ENCODE data around the gene BTD. TPM values are rescaled to one million over a fixed set of nuclear protein-coding genes. Genes with fewer than 3 reads are reported as not detected.

The BTD gene
- total RNA-seq, 4 donors from 2014 or later = 15.1 to 39.7 (median 26.0) TPM

DNA sequence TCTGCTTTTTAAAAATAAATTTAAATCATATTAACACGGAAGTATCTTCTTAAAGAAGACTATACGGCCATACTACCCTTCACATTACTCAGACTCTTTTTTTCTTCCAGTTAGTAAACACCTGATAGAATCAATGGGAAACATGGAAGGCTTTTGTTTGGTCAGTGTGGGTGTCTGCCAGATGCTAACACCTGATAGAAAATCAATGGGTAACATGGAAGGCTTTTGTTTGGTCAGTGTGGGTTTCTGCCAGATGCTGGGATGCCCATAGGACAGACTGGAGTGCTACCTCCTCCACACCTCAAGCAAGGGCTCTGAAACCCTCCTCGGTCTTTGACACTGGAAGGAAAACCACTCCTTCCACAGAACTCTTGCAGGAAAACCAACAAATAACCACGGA is 29.4 kb upstream of the BTD start:
- peaks cover 3 to 52% of the 10 kb centered on the region in 2 donors for H3K36me3 ChIP-seq
- no peaks in the 10 kb centered on the region for H3K4me1 ChIP-seq
- no peak overlapping the region for H3K27ac ChIP-seq
- intact Hi-C loops (cut with DNase I; ENCODE audit: low total_unique reads) = no loop called here
- no peak for TF ChIP-seq CTCF (IDR thresholded peaks at IDR 0.05 in 4 of 5, conservative IDR thresholded peaks at IDR 0.05 in 1 of 5)
- TF ChIP-seq POLR2A (IDR thresholded peaks at IDR 0.05) = no peak
- ATAC-seq (no peak), DNase-seq (no peak)
- H3K27me3 ChIP-seq = no peaks in the 10 kb centered on the region
- H3K9me3 ChIP-seq = no peaks in the 10 kb centered on the region
- H3K4me3 ChIP-seq = no peak overlapping the region
- in situ Hi-C loops (cut with MboI; ENCODE audit: low sequenced_read_pairs in 4 of 4) = loop anchor here (25.0 kb wide), 2 partner anchors 135 to 360 kb away; partner anchors contain the start of genes CAPN7 (in 3 of the 4), EAF1 (in 1 of the 4) and METTL6 (in 1 of the 4)

- Histone ChIP-seq H3K27ac (no peak overlapping the region), H3K9me3 (no peaks in the 10 kb centered on the region), H3K4me3 (no peak overlapping the region), H3K27me3 (no peaks in the 10 kb centered on the region), H3K36me3 (peaks cover 0 to 44% of the 10 kb centered on the region in 2 donors), H3K4me1 (no peaks in the 10 kb centered on the region)
- ATAC-seq = no peak
- intact Hi-C loops (cut with DNase I; ENCODE audit: low total_unique reads) (no loop called here), in situ Hi-C loops (cut with MboI; ENCODE audit: low sequenced_read_pairs in 4 of 4) (no loop called here)
- no peak for DNase-seq
- TF ChIP-seq CTCF (IDR thresholded peaks at IDR 0.05 in 4 of 5, conservative IDR thresholded peaks at IDR 0.05 in 1 of 5) (no peak), POLR2A (IDR thresholded peaks at IDR 0.05) (no peak)
These were observed 26.1 kb upstream of the BTD start for GRCh38 chr3:15575446-15575845.

DNA sequence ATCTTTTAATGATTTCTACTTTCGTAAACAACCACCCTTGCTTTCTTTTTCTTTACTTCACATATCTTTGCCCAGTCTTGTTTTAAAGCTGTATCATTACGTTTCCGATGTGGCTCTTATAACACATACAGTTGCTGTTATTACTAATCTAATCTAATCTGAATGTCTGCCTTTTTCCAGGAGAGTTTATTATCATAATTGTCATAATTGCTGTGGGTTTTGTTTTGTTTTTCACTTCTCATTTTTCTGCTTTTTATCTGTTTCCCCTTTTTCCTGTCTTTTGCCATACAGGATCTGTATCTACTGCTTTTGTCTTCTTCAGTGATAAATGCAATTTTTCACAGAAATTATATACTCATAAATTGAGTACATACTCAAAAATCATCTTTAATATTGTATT is 25.1 kb upstream of the BTD start:
- ATAC-seq = no peak
- TF ChIP-seq CTCF (IDR thresholded peaks at IDR 0.05 in 4 of 5, conservative IDR thresholded peaks at IDR 0.05 in 1 of 5) (no peak), POLR2A (IDR thresholded peaks at IDR 0.05) (no peak)

GRCh38 chr3:15578289-15578867 is 23.2 kb upstream of the BTD start:
- no peak overlapping the region for H3K27ac ChIP-seq

More for the DNA sequence above, 25.1 kb upstream of the BTD start:
- DNase-seq = no peak
- in situ Hi-C loops (cut with MboI; ENCODE audit: low sequenced_read_pairs in 4 of 4) = no loop called here
- no peaks in the 10 kb centered on the region for H3K9me3 ChIP-seq
- peaks cover 0 to 47% of the 10 kb centered on the region in 2 donors for H3K36me3 ChIP-seq
- intact Hi-C loops (cut with DNase I; ENCODE audit: low total_unique reads) = no loop called here
- no peaks in the 10 kb centered on the region for H3K27me3 ChIP-seq
- H3K4me3 ChIP-seq = no peak overlapping the region
- no peaks in the 10 kb centered on the region for H3K4me1 ChIP-seq
- H3K27ac ChIP-seq = no peak overlapping the region

More at GRCh38 chr3:15578289-15578867, 23.2 kb upstream of the BTD start:
- no peaks in the 10 kb centered on the region for H3K9me3 ChIP-seq
- no peaks in the 10 kb centered on the region for H3K27me3 ChIP-seq
- ATAC-seq (no peak), DNase-seq (no peak)
- TF ChIP-seq CTCF (IDR thresholded peaks at IDR 0.05 in 4 of 5, conservative IDR thresholded peaks at IDR 0.05 in 1 of 5) = no peak
- no peak for TF ChIP-seq POLR2A (IDR thresholded peaks at IDR 0.05)
- intact Hi-C loops (cut with DNase I; ENCODE audit: low total_unique reads) (no loop called here), in situ Hi-C loops (cut with MboI; ENCODE audit: low sequenced_read_pairs in 4 of 4) (no loop called here)
- H3K4me3 ChIP-seq = no peak overlapping the region
- H3K4me1 ChIP-seq = no peaks in the 10 kb centered on the region
- peaks cover 0 to 56% of the 10 kb centered on the region in 2 donors for H3K36me3 ChIP-seq

All from gastrocnemius medialis (tissue), 4 donors.